WERI-Rb-1 (cell line): ENCODE results near the gene CCNL1.
"Not testable (repeated sequence)": the region's sequence is repeated elsewhere in the genome, so short reads cannot be mapped to it uniquely, and the experiment has no call there.

Source experiments
- DNase-seq: peaks from one replicate; pipeline ENCODE4 v3.0.0-alpha.2; 2020
- H3K27ac ChIP-seq: fragments of 250-450 bp; sonication (Bioruptor Pico); 2 replicates; pipeline ENCODE4 v1.5.1; 2020; ENCODE audit warnings: mild to moderate bottlenecking, moderate library complexity
- H3K27me3 ChIP-seq: fragments of 250-450 bp; sonication (Bioruptor Pico); 2 replicates; pipeline ENCODE4 v1.5.1; 2021; ENCODE audit warnings: mild to moderate bottlenecking, low read depth, moderate library complexity; ENCODE audit not compliant: insufficient read depth, severe bottlenecking
- H3K36me3 ChIP-seq: fragments of 250-450 bp; sonication (Bioruptor Pico); 2 replicates; pipeline ENCODE4 v1.5.1; 2020; ENCODE audit warnings: mild to moderate bottlenecking, moderate library complexity
- H3K4me3 ChIP-seq: 2 replicates; pipeline ENCODE4 v1.5.1; 2011; ENCODE audit warnings: low read depth, mild to moderate bottlenecking, control low read depth, low read length
- H3K9me3 ChIP-seq: fragments of 250-450 bp; sonication (Bioruptor Pico); 2 replicates; pipeline ENCODE4 v1.5.1; 2021; ENCODE audit warnings: mild to moderate bottlenecking, moderate library complexity; ENCODE audit not compliant: severe bottlenecking
- CTCF ChIP-seq: IDR thresholded peaks from 2 replicates; pipeline ENCODE4 v1.5.1; 2011; ENCODE audit warnings: low read depth, mild to moderate bottlenecking, control low read depth, inconsistent platforms, low read length

CCNL1 gene

GRCh38 chr3:157174290-157174648 lies 14.3 kb upstream of the CCNL1 start:
- TF ChIP-seq CTCF: no peak
- peak overlapping the region; percentile 74 for H3K4me3 ChIP-seq
- H3K36me3 ChIP-seq: no peaks in the 10 kb centered on the region
- no peaks in the 10 kb centered on the region for H3K9me3 ChIP-seq
- peak; percentile 42 for DNase-seq
- peak overlapping the region; percentile 83 for H3K27ac ChIP-seq
- H3K27me3 ChIP-seq: no peaks in the 10 kb centered on the region

- DNase-seq, H3K36me3 ChIP-seq, H3K9me3 ChIP-seq, H3K27me3 ChIP-seq, H3K4me3 ChIP-seq, H3K27ac ChIP-seq: not testable (repeated sequence)
Measured at GRCh38 chr3:157173343-157173742, 13.4 kb upstream of the CCNL1 start.

- no peak overlapping the region for H3K4me3 ChIP-seq
- no peaks in the 10 kb centered on the region for H3K27me3 ChIP-seq
- no peak for TF ChIP-seq CTCF
- no peak for DNase-seq
- H3K9me3 ChIP-seq: no peaks in the 10 kb centered on the region
- H3K36me3 ChIP-seq: no peaks in the 10 kb centered on the region
- no peak overlapping the region for H3K27ac ChIP-seq
Measured at GRCh38 chr3:157172746-157173145, 12.8 kb upstream of the CCNL1 start.

- Histone ChIP-seq H3K36me3 (no peaks in the 10 kb centered on the region), H3K4me3 (no peak overlapping the region), H3K27ac (no peak overlapping the region), H3K27me3 (no peaks in the 10 kb centered on the region), H3K9me3 (no peaks in the 10 kb centered on the region)
- TF ChIP-seq CTCF: no peak
- DNase-seq: no peak
Measured at GRCh38 chr3:157170861-157171260, 10.9 kb upstream of the CCNL1 start.

GRCh38 chr3:157167371-157168042 lies 7.6 kb upstream of the CCNL1 start:
- no peaks in the 10 kb centered on the region for H3K9me3 ChIP-seq
- TF ChIP-seq CTCF: no peak
- DNase-seq: no peak
- H3K36me3 ChIP-seq: no peaks in the 10 kb centered on the region
- H3K4me3 ChIP-seq: no peak overlapping the region
- H3K27ac ChIP-seq: no peak overlapping the region
- no peaks in the 10 kb centered on the region for H3K27me3 ChIP-seq

- no peak for DNase-seq
Measured at GRCh38 chr3:157166561-157166960, 6.6 kb upstream of the CCNL1 start.

More at GRCh38 chr3:157166561-157166960, 6.6 kb upstream of the CCNL1 start:
- no peaks in the 10 kb centered on the region for H3K9me3 ChIP-seq
- H3K27me3 ChIP-seq: no peaks in the 10 kb centered on the region
- H3K27ac ChIP-seq: no peak overlapping the region
- H3K36me3 ChIP-seq: no peaks in the 10 kb centered on the region
- H3K4me3 ChIP-seq: no peak overlapping the region
- no peak for TF ChIP-seq CTCF
